Spleen (tissue), 11 donors: Measurements from ENCODE around the gene WDR90. TPM values are rescaled to one million over a fixed set of nuclear protein-coding genes. Genes with fewer than 3 reads are reported as not detected.
"Not testable (repeated sequence)": the region's sequence is repeated elsewhere in the genome, so short reads cannot be mapped to it uniquely, and the experiment has no call there.

Source experiments
- DNase-seq: peaks from one replicate; pipeline ENCODE4 v3.0.0-alpha.2; 2020
- H3K27ac ChIP-seq, 8 donors: fragments of 200-600 bp; sonication (generic) in 7 of 8; 1 replicate in 4 of 8; 2 replicates in 4 of 8; pipeline versions ENCODE4 v1.5.0 to v1.8.0; 2016 to 2021; ENCODE audit warnings: inconsistent platforms in 4 of 8, mild to moderate bottlenecking in 4 of 8, moderate library complexity in 1 of 8
- H3K27me3 ChIP-seq, 7 donors: fragments of 200-600 bp; sonication (generic) in 6 of 7; replicated peaks in 1 of 7; 1 replicate in 4 of 7; 2 replicates in 3 of 7; pipeline versions ENCODE4 v1.5.0 to v1.8.0; 2016 to 2021; ENCODE audit warnings: inconsistent platforms in 3 of 7, mild to moderate bottlenecking in 1 of 7
- H3K36me3 ChIP-seq, 6 donors: fragments of 200-600 bp; sonication (generic) in 5 of 6; 1 replicate in 4 of 6; 2 replicates in 2 of 6; pipeline versions ENCODE4 v1.5.0 to v1.8.0; 2016 to 2021; ENCODE audit warnings: inconsistent platforms in 2 of 6
- H3K4me1 ChIP-seq, 6 donors: fragments of 200-600 bp; sonication (generic) in 5 of 6; 1 replicate in 3 of 6; 2 replicates in 3 of 6; pipeline versions ENCODE4 v1.5.0 to v1.8.0; 2016 to 2021; ENCODE audit warnings: inconsistent platforms in 3 of 6
- H3K4me3 ChIP-seq, 8 donors: fragments of 200-600 bp; sonication (generic) in 7 of 8; 1 replicate in 4 of 8; 2 replicates in 4 of 8; pipeline versions ENCODE4 v1.5.0 to v1.8.0; 2016 to 2021; ENCODE audit warnings: inconsistent platforms in 4 of 8, mild to moderate bottlenecking in 4 of 8, moderate library complexity in 2 of 8
- H3K9me3 ChIP-seq, 8 donors: fragments of 200-600 bp; sonication (generic) in 7 of 8; 1 replicate in 4 of 8; 2 replicates in 4 of 8; pipeline versions ENCODE4 v1.5.0 to v1.8.0; 2016 to 2021; ENCODE audit warnings: inconsistent platforms in 4 of 8
- POLR2A ChIP-seq, 3 donors: fragments of 450-650 bp; IDR thresholded peaks; one replicate each; pipeline ENCODE4 v1.5.1; 2017; ENCODE audit warnings: antibody characterized with exemption in 3 of 3, mild to moderate bottlenecking in 1 of 3
- POLR2AphosphoS5 ChIP-seq, 3 donors: sonication (generic); formaldehyde crosslinking; IDR thresholded peaks; one replicate each; pipeline ENCODE4 v1.5.1; 2017; ENCODE audit warnings: antibody characterized with exemption in 3 of 3
- WGBS, 5 donors: extraction: QIAGEN DNeasy Blood & Tissue Kit in 3 of 5; methylation state at CpG; one replicate each; pipeline versions ENCODE4 v1.1.5 to v1.1.7; 2013 to 2018; 5-methylcytosine and 5-hydroxymethylcytosine counted together
- intact Hi-C: fragments of 100-400 bp; cut with DNase I; formaldehyde crosslinking; loops from one replicate; pipeline ENCODE4 v1.15.0; 2023; ENCODE audit warnings: low total_unique reads
- polyA plus RNA-seq, 3 donors: library from polyadenylated mRNA; stranded (reverse); fragments of 200-250 nt; gene quantifications; one replicate each; pipeline ENCODE4 v1.2.1, GENCODE V29; 2013
- total RNA-seq, 7 donors: library from RNA; depleted of rRNA in 3 of 7; stranded (reverse); fragments of >200 nt in 3 of 7; fragmentation: NEBNext Ultra II Directional in 4 of 7; extraction: Animal tissue kit (Norgen Biotek cat#: 25700) in 4 of 7; gene quantifications; one replicate each; pipeline versions ENCODE4 v1.1.0 to v1.2.1, GENCODE V29; 2016 to 2021
- TF ChIP-seq, protein P1 (sequence below), 11 experiments: fragments of 200-600 bp in 7 of 11; fragments of 450-650 bp in 4 of 11; sonication (generic) in 4 of 11; IDR thresholded peaks in 8 of 11; conservative IDR thresholded peaks in 3 of 11; 1 replicate in 7 of 11; 2 replicates in 4 of 11; pipeline versions ENCODE4 v1.4.0 to v1.8.0; 2016 to 2021; ENCODE audit warnings: antibody characterized with exemption in 11 of 11, inconsistent platforms in 4 of 11, mild to moderate bottlenecking in 1 of 11
- donor health status: healthy with polysubstance abuse.
- donor health status: DM: no; HTN: no; CAD: no; lungs with moderate emphysema.
- donor health status: DM: no; HTN: no; CAD: no.
- donor health status: Bipolar disorder and iron deficiency.
- donor health status: healthy.
- donor health status: DM: no; HTN: no; CAD: no.
- donor health status: DM: yes; HTN: yes; CAD: no.

Gene WDR90
- total and polyA plus RNA-seq, 10 donors: 7.9 to 30.2 (median 19.4) TPM

DNA sequence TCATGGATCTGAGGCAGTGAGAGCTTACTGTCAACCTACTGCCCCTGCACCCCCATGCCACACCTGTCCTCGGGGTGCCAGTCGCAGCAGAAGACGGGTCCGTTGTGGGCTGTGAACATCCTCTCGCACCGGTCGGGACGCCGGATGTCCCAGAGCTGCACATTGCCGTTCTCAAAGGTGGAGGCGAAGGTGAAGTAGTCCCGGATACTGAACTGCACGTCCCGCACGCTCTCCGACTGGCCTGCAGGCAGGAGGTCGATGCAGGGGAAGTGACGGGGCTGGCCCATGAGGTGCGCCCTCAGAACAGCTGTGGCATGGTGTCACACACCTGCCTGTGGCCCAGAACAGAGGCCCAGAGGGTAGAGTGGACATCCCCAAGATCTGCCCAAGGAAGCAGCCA lies 38.3 kb downstream of the WDR90 start:
- Histone ChIP-seq H3K27me3 (peaks cover 0 to 11% (median 0%) of the 10 kb centered on the region in 7 donors), H3K9me3 (no peaks in the 10 kb centered on the region), H3K4me3 (no peak overlapping the region), H3K36me3 (peaks cover 0 to 43% (median 21%) of the 10 kb centered on the region in 6 donors), H3K4me1 (peaks cover 27 to 80% (median 66%) of the 10 kb centered on the region in 6 donors), H3K27ac (no peak overlapping the region)
- intact Hi-C loops: no loop called here
- WGBS, 5 donors: 91 to 97% (median 94%) methylated on average over 19 of the region's 19 CpGs
- TF ChIP-seq POLR2AphosphoS5 (IDR thresholded peaks at IDR 0.05): no peak
- TF ChIP-seq POLR2A (IDR thresholded peaks at IDR 0.05): no peak
- TF ChIP-seq, protein P1, sequence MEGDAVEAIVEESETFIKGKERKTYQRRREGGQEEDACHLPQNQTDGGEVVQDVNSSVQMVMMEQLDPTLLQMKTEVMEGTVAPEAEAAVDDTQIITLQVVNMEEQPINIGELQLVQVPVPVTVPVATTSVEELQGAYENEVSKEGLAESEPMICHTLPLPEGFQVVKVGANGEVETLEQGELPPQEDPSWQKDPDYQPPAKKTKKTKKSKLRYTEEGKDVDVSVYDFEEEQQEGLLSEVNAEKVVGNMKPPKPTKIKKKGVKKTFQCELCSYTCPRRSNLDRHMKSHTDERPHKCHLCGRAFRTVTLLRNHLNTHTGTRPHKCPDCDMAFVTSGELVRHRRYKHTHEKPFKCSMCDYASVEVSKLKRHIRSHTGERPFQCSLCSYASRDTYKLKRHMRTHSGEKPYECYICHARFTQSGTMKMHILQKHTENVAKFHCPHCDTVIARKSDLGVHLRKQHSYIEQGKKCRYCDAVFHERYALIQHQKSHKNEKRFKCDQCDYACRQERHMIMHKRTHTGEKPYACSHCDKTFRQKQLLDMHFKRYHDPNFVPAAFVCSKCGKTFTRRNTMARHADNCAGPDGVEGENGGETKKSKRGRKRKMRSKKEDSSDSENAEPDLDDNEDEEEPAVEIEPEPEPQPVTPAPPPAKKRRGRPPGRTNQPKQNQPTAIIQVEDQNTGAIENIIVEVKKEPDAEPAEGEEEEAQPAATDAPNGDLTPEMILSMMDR (IDR thresholded peaks at IDR 0.05 in 8 of 11, conservative IDR thresholded peaks at IDR 0.05 in 3 of 11): no peak
- DNase-seq: no peak

DNA sequence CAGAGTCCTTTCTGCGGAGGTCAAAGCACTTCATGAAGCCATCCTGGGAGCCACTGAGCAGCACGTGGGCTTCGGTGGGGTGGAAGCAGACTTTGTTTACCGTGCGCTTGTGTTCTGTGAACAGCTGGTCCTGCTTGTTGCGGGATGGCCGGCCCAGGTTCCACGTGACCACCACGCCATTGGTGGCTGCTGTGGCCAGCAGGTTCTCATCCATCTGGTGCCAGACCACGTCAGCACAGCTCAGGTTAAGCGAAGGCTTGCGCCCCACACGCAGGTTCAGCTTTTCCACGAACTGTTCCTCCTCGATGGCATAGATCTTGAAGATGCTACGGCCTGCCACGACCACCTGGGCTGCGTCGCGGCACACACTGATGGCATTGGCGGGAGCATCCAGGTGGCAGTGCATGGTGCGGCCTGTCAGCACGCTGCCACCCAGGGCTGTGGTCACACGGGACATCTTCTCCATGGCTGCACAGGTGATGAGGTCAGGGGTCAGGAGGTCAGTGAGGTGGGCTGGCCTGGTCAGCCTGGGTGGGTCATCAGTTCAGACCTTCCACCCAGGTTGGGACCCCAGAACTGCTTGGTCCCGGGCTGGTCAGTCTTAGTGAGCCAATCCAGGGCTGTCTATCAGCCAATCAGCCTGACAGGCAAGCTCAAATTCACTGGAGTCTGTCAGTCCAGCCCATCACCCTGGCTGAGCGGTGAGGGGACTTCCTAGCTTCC lies 40.2 kb downstream of the WDR90 start:
- intact Hi-C loops: no loop called here
- peak overlapping the region; percentile 85 to 94 (median 92) for H3K27ac ChIP-seq
- 86 to 90% (median 86%) methylated on average over 16 to 26 of the region's 26 CpGs for WGBS, 5 donors

DNA sequence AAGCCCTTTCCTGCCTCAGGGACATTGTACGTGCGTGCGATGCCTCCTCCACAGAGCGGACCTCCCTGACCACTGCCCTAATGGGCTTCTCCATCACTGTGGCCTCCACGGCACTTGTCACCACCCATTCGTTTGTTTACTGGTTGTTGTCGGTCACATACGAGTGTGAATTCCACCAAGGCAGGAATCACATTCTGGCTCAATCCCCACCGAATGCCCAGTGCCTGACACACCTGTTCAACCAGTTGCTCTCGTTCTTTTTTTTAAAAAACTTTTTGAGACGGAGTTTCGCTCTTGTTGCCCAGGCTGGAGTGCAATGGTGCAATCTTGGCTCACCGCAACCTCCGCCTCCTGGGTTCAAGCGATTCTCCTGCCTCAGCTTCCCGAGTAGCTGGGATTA lies 42.1 kb downstream of the WDR90 start:
- Histone ChIP-seq H3K36me3 (peaks cover 0 to 20% (median 13%) of the 10 kb centered on the region in 6 donors), H3K4me1 (peaks cover 25 to 73% (median 56%) of the 10 kb centered on the region in 6 donors), H3K27me3 (peaks cover 0 to 48% (median 33%) of the 10 kb centered on the region in 7 donors)
- DNase-seq, H3K27ac ChIP-seq, H3K9me3 ChIP-seq, H3K4me3 ChIP-seq, intact Hi-C loops: not testable (repeated sequence)
- 86 to 92% (median 90%) methylated on average over 16 of the region's 16 CpGs for WGBS, 5 donors

More for the DNA sequence above, 40.2 kb downstream of the WDR90 start:
- no peak for DNase-seq
- Histone ChIP-seq H3K27me3 (peaks cover 0 to 29% (median 14%) of the 10 kb centered on the region in 7 donors), H3K4me1 (peaks cover 23 to 74% (median 57%) of the 10 kb centered on the region in 6 donors), H3K4me3 (peak overlapping the region; percentile 77 to 95 (median 86)), H3K9me3 (no peaks in the 10 kb centered on the region), H3K36me3 (peaks cover 0 to 34% (median 15%) of the 10 kb centered on the region in 6 donors)
- TF ChIP-seq, protein P1 (IDR thresholded peaks at IDR 0.05 in 8 of 11, conservative IDR thresholded peaks at IDR 0.05 in 3 of 11): no peak
- no peak for TF ChIP-seq POLR2AphosphoS5 (IDR thresholded peaks at IDR 0.05)
- TF ChIP-seq POLR2A (IDR thresholded peaks at IDR 0.05): no peak

DNA sequence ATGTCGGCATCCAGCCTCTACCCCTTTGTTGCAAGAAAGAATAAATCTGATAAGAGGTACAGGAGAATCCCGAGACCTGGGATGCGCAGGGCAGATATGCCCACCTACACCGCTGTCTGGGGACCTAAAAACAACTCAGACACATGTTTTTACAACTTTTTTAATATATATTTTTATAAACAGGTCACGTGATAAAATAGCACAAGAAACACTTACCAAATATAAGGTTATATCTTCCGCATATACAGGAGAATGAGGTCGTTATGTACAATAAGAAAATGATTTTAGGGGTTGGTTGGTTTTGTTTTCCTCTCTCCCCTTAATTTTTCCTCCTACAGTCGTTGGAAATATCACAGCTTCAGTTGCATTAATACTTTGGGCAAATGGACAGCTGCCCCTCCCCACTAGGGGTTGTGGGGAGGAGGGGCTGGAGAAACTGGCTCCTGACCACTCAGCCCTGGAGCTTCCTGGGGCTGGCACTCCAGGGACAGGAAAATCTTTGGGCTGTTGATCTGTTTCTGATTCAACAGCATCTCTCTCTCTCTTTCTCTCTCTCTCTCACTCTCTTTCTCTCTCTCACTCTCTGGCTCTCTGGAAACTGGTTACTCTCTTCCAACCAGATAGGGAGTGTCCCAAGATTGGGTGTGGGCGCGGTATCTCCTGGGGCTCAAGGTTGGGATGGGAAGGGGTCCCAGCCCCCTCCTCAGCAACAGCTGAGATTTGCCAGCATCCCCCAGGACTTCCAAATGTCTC lies 43.4 kb downstream of the WDR90 start:
- Histone ChIP-seq H3K9me3 (no peaks in the 10 kb centered on the region), H3K27me3 (peaks cover 0 to 61% (median 39%) of the 10 kb centered on the region in 7 donors), H3K4me3 (no peak overlapping the region), H3K4me1 (peaks cover 25 to 66% (median 54%) of the 10 kb centered on the region in 6 donors), H3K27ac (no peak overlapping the region), H3K36me3 (peaks cover 0 to 7% (median 1%) of the 10 kb centered on the region in 6 donors)
- no peak for DNase-seq
- TF ChIP-seq, protein P1 (IDR thresholded peaks at IDR 0.05 in 8 of 11, conservative IDR thresholded peaks at IDR 0.05 in 3 of 11): no peak
- no peak for TF ChIP-seq POLR2AphosphoS5 (IDR thresholded peaks at IDR 0.05)
- TF ChIP-seq POLR2A (IDR thresholded peaks at IDR 0.05): no peak
- intact Hi-C loops: no loop called here
- WGBS, 5 donors: 70 to 77% (median 75%) methylated on average over 10 of the region's 10 CpGs
